ENCODE data around the gene SNX11. TPM values are rescaled to one million over a fixed set of nuclear protein-coding genes. Genes with fewer than 3 reads are reported as not detected.

The SNX11 gene
- total RNA-seq, 1 donor from 2014 or later, result 14.0 TPM

GRCh38 chr17:48100160-48100559 is 7.4 kb upstream of the SNX11 start:
- DNase-seq, result no peak

GRCh38 chr17:48100591-48101011 is 7.0 kb upstream of the SNX11 start:
- peak; percentile 54 for DNase-seq

- peak; percentile 97 for DNase-seq
Measured at GRCh38 chr17:48101012-48101720, 6.4 kb upstream of the SNX11 start, which contains the start of gene CBX1. Gene CBX1 (minus strand): TSS chr17:48101478. CDS start chr17:48077004, 24,474 bp downstream.

GRCh38 chr17:48102043-48102750 is 5.4 kb upstream of the SNX11 start:
- no peak for DNase-seq

- DNase-seq, result peak; percentile 48
Measured at GRCh38 chr17:48102798-48103715, 4.5 kb upstream of the SNX11 start.

- no peak for DNase-seq
Measured at GRCh38 chr17:48104440-48104839, 3.1 kb upstream of the SNX11 start.

- no peak for DNase-seq
Measured at GRCh38 chr17:48106802-48107136, 797 bp upstream of the SNX11 start.

- peak; percentile 44 for DNase-seq
Measured at GRCh38 chr17:48110761-48111160, 3.2 kb downstream of the SNX11 start.

GRCh38 chr17:48111937-48112241 is 4.3 kb downstream of the SNX11 start:
- DNase-seq, result no peak

- no peak for DNase-seq
Measured at GRCh38 chr17:48113201-48113676, 5.7 kb downstream of the SNX11 start.

GRCh38 chr17:48121923-48122664 is 14.5 kb downstream of the SNX11 start:
- DNase-seq, result no peak

GRCh38 chr17:48122665-48123045 is 15.1 kb downstream of the SNX11 start:
- no peak for DNase-seq

GRCh38 chr17:48123111-48123510 is 15.5 kb downstream of the SNX11 start:
- DNase-seq, result no peak

GRCh38 chr17:48123776-48124388 is 16.3 kb downstream of the SNX11 start:
- DNase-seq, result no peak

GRCh38 chr17:48125829-48126531 is 18.4 kb downstream of the SNX11 start:
- no peak for DNase-seq

- DNase-seq, result no peak
Measured at GRCh38 chr17:48126532-48126850, 18.9 kb downstream of the SNX11 start.

- DNase-seq, result peak; percentile 87
Measured at GRCh38 chr17:48127371-48128051, 19.9 kb downstream of the SNX11 start.

GRCh38 chr17:48128400-48128799 is 20.8 kb downstream of the SNX11 start:
- no peak for DNase-seq

- no peak for DNase-seq
Measured at GRCh38 chr17:48129981-48130380, 22.4 kb downstream of the SNX11 start.

- DNase-seq, result peak; percentile 84
Measured at GRCh38 chr17:48131216-48131824, 23.8 kb downstream of the SNX11 start.

Measured in dermis blood vessel endothelial cell (primary cell).